GM23338 (cell line): ENCODE data around the gene LARGE1. TPM values are rescaled to one million over a fixed set of nuclear protein-coding genes. Genes with fewer than 3 reads are reported as not detected.

Experiments
- ATAC-seq: fragments of 200-7000 bp; cut with Tn5 transposase; 3 replicates; pipeline ENCODE4 v1.9.1; 2020
- DNase-seq: peaks from one replicate; pipeline ENCODE4 v3.0.0-alpha.2; 2015; ENCODE audit warnings: low spot score
- H2AFZ ChIP-seq: fragments of 200-600 bp; sonication (generic); 2 replicates; pipeline ENCODE4 v1.8.0; 2016; ENCODE audit warnings: antibody characterized with exemption, mild to moderate bottlenecking, moderate library complexity
- H3F3A ChIP-seq: fragments of 200-600 bp; sonication (generic); replicated peaks from 2 replicates; pipeline ENCODE4 v1.8.0; 2017; ENCODE audit warnings: antibody characterized with exemption, mixed run types, low read depth
- H3K27ac ChIP-seq: fragments of 200-600 bp; sonication (generic); 2 replicates; pipeline ENCODE4 v1.6.1; 2016; ENCODE audit warnings: low read depth
- H3K27me3 ChIP-seq: fragments of 200-600 bp; sonication (generic); 2 replicates; pipeline ENCODE4 v1.8.0; 2016; ENCODE audit warnings: mild to moderate bottlenecking, mixed run types, moderate library complexity; ENCODE audit not compliant: insufficient read depth
- H3K36me3 ChIP-seq: fragments of 200-600 bp; sonication (generic); 2 replicates; pipeline ENCODE4 v1.8.0; 2016; ENCODE audit warnings: mild to moderate bottlenecking; ENCODE audit not compliant: insufficient read depth
- H3K4me1 ChIP-seq: fragments of 200-600 bp; sonication (generic); 2 replicates; pipeline ENCODE4 v1.8.0; 2016; ENCODE audit warnings: mild to moderate bottlenecking, moderate library complexity; ENCODE audit not compliant: insufficient read depth
- H3K4me2 ChIP-seq: fragments of 200-600 bp; sonication (generic); 2 replicates; pipeline ENCODE4 v1.7.1; 2017; ENCODE audit warnings: mixed run types
- H3K4me3 ChIP-seq: fragments of 200-600 bp; sonication (generic); 2 replicates; pipeline ENCODE4 v1.6.1; 2016; ENCODE audit warnings: mixed run types
- H3K79me2 ChIP-seq: fragments of 200-600 bp; sonication (generic); replicated peaks from 2 replicates; pipeline ENCODE4 v1.8.0; 2017; ENCODE audit warnings: mild to moderate bottlenecking; ENCODE audit not compliant: insufficient read depth
- H3K9me2 ChIP-seq: fragments of 200-600 bp; sonication (generic); 2 replicates; pipeline ENCODE4 v1.8.0; 2017; ENCODE audit not compliant: insufficient read depth
- H4K20me1 ChIP-seq: fragments of 200-600 bp; sonication (generic); replicated peaks from 2 replicates; pipeline ENCODE4 v1.8.0; 2017; ENCODE audit warnings: mild to moderate bottlenecking; ENCODE audit not compliant: insufficient read depth
- H3K27ac Mint-ChIP-seq: 2 replicates; pipeline ENCODE4 v1.8.0; 2020; ENCODE audit warnings: inconsistent platforms, mild to moderate bottlenecking, moderate library complexity, mixed read lengths
- H3K27me3 Mint-ChIP-seq: 3 replicates; pipeline ENCODE4 v1.8.0; 2022; ENCODE audit warnings: low read depth, mild to moderate bottlenecking, moderate library complexity, mixed read lengths, inconsistent platforms; ENCODE audit not compliant: insufficient read depth, poor library complexity
- H3K36me3 Mint-ChIP-seq: 3 replicates; pipeline ENCODE4 v1.8.0; 2021; ENCODE audit warnings: low read depth, mild to moderate bottlenecking, inconsistent platforms, moderate library complexity, mixed read lengths
- H3K4me1 Mint-ChIP-seq: 3 replicates; pipeline ENCODE4 v1.8.0; 2020; ENCODE audit warnings: mild to moderate bottlenecking, inconsistent platforms, mixed read lengths
- H3K4me3 Mint-ChIP-seq: 3 replicates; pipeline ENCODE4 v1.8.0; 2021; ENCODE audit warnings: moderate library complexity, mild to moderate bottlenecking, inconsistent platforms, mixed read lengths
- H3K9me3 Mint-ChIP-seq: 3 replicates; pipeline ENCODE4 v1.8.0; 2020; ENCODE audit warnings: moderate library complexity, mild to moderate bottlenecking, inconsistent platforms, mixed read lengths
- CREB1 ChIP-seq: fragments of 250-450 bp; sonication (Bioruptor Pico); IDR thresholded peaks from 2 replicates; pipeline ENCODE4 v1.5.0; 2020; ENCODE audit warnings: low read depth, mild to moderate bottlenecking, moderate library complexity
- CTCF ChIP-seq, 2 experiments: fragments of 200-600 bp in 1 of 2; sonication (generic) in 1 of 2; conservative IDR thresholded peaks; 2 replicates each; pipeline versions ENCODE4 v1.5.1 to v1.6.1; 2016 to 2017; ENCODE audit warnings: antibody characterized with exemption in 2 of 2, low read depth in 2 of 2, mild to moderate bottlenecking in 2 of 2, moderate library complexity in 1 of 2
- ETS1 ChIP-seq: IDR thresholded peaks from 2 replicates; pipeline ENCODE4 v1.6.1; 2016; ENCODE audit warnings: antibody characterized with exemption
- EZH2 ChIP-seq: fragments of 200-600 bp; sonication (generic); IDR thresholded peaks from one replicate; pipeline ENCODE4 v1.8.0; 2017; ENCODE audit warnings: antibody characterized with exemption, mild to moderate bottlenecking, low read depth; ENCODE audit not compliant: unreplicated experiment
- EZH2phosphoT487 ChIP-seq: fragments of 200-600 bp; sonication (generic); IDR thresholded peaks from one replicate; pipeline ENCODE4 v1.8.1; 2018; ENCODE audit warnings: antibody characterized with exemption; ENCODE audit not compliant: unreplicated experiment
- JUNB ChIP-seq: IDR thresholded peaks from one replicate; pipeline ENCODE4 v1.6.1; 2016; ENCODE audit warnings: antibody characterized with exemption; ENCODE audit not compliant: unreplicated experiment
- NANOG ChIP-seq: IDR thresholded peaks from 2 replicates; pipeline ENCODE4 v1.6.1; 2016; ENCODE audit warnings: antibody characterized with exemption, borderline replicate concordance
- POLR2AphosphoS5 ChIP-seq: IDR thresholded peaks from 2 replicates; pipeline ENCODE4 v1.6.1; 2016; ENCODE audit warnings: antibody characterized with exemption, low read depth
- REST ChIP-seq: IDR thresholded peaks from one replicate; pipeline ENCODE4 v1.6.1; 2018; ENCODE audit warnings: antibody characterized with exemption; ENCODE audit not compliant: unreplicated experiment
- STAT1 ChIP-seq: IDR thresholded peaks from one replicate; pipeline ENCODE4 v1.6.1; 2016; ENCODE audit warnings: antibody characterized with exemption; ENCODE audit not compliant: unreplicated experiment
- ZNF114 ChIP-seq: fragments of 250-450 bp; sonication (Bioruptor Pico); IDR thresholded peaks from 2 replicates; pipeline ENCODE4 v1.5.0; 2020; ENCODE audit warnings: mild to moderate bottlenecking, moderate library complexity
- ZNF331 ChIP-seq: fragments of 250-450 bp; sonication (Bioruptor Pico); IDR thresholded peaks from 2 replicates; pipeline ENCODE4 v1.5.0; 2020; ENCODE audit warnings: low read depth, mild to moderate bottlenecking, moderate library complexity
- ZNF462 ChIP-seq: fragments of 250-450 bp; sonication (Bioruptor Pico); IDR thresholded peaks from 2 replicates; pipeline ENCODE4 v1.5.0; 2020; ENCODE audit warnings: mild to moderate bottlenecking, moderate library complexity
- polyA plus RNA-seq: library from polyadenylated mRNA; unstranded; fragments of >200 nt; fragmentation: Nextera tagmentation; extraction: Ambion mirVana; gene quantifications from 2 replicates; pipeline ENCODE4 v1.2.1, GENCODE V29; 2016
- total RNA-seq: library from RNA; depleted of rRNA; stranded (reverse); fragments of >200 nt; shearing (Covaris generic); gene quantifications from 2 replicates; pipeline ENCODE4 v1.2.3, GENCODE V29; 2014

LARGE1 gene
- total and polyA plus RNA-seq, 2 experiments from 2014 or later: 12.8 to 75.6 TPM

GRCh38 chr22:33866511-33866910 is 53.8 kb downstream of the LARGE1 start:
- H3K27ac Mint-ChIP-seq: no peak overlapping the region
- H3K27me3 Mint-ChIP-seq: peaks cover 7% of the 10 kb centered on the region
- Histone ChIP-seq H3K79me2 (peaks cover 100% of the 10 kb centered on the region), H3K36me3 (no peaks in the 10 kb centered on the region), H2AFZ (no peak overlapping the region), H3K4me2 (no peak overlapping the region), H3K27me3 (no peaks in the 10 kb centered on the region), H3K27ac (no peak overlapping the region), H3K4me3 (no peak overlapping the region), H3K9me2 (peaks cover 5% of the 10 kb centered on the region; the same call in 1 of the 2 replicates), H4K20me1 (peaks cover 49% of the 10 kb centered on the region), H3F3A (no peaks in the 10 kb centered on the region), H3K4me1 (peaks cover 14% of the 10 kb centered on the region)
- DNase-seq: no peak
- H3K4me3 Mint-ChIP-seq: no peak overlapping the region
- no peaks in the 10 kb centered on the region for H3K9me3 Mint-ChIP-seq
- no peak for TF ChIP-seq ETS1
- no peak for TF ChIP-seq JUNB
- no peak for TF ChIP-seq EZH2phosphoT487
- no peak for TF ChIP-seq ZNF331
- no peak for TF ChIP-seq NANOG
- TF ChIP-seq REST: no peak
- TF ChIP-seq EZH2: no peak
- no peak for TF ChIP-seq CREB1 (CRISPR knock-in tag)
- TF ChIP-seq CTCF (conservative IDR thresholded peaks at IDR 0.05; ENCODE audit: low read depth in 2 of 2): no peak
- no peak for TF ChIP-seq ZNF114
- no peak for TF ChIP-seq POLR2AphosphoS5
- no peak for TF ChIP-seq STAT1
- no peak for TF ChIP-seq ZNF462 (CRISPR knock-in tag)
- peaks cover 21% of the 10 kb centered on the region; the same call in 2 of the 3 replicates for H3K36me3 Mint-ChIP-seq
- ATAC-seq: no peak
- peaks cover 44% of the 10 kb centered on the region for H3K4me1 Mint-ChIP-seq
